Right forelimb (tissue), 1 donor: ENCODE measurements around the gene COMMD1.
A peak's percentile ranks its signal among the peaks of the same experiment; 100 is the strongest.
"Not testable (repeated sequence)": the region's sequence is repeated elsewhere in the genome, so short reads cannot be mapped to it uniquely, and the experiment has no call there.

Source experiments
- DNase-seq: peaks from one replicate; pipeline ENCODE4 v3.0.0-alpha.2; 2018

Gene COMMD1

DNA sequence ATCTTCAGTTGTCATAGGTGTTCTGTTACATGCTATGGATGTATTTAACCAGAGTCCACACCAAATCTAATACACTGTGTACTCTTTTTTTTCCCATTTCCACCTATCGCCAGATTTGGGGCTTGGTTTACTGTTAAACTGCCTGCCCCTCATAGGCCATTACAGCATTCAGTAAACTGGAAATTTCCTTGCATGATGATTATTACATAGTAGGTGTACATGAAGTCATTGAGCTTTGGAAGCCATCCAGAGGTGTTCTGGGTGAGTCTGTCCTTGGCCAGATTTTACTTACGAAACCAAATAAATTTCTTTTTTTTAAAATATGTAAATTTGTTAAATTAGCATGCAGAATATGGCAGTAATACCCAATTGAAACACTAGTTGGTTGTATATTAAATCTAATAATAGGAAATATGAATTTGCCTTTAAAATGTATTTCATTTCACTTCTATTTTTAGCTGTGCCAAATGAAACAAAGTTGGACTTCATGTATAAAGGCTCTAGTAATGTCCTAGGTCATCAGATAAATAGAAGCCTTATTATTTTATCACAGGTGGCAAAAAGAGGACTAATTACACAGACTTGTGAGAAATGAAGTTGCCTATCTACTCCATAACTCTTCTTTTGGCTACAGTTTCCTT, 60.7 kb downstream of the COMMD1 start:
- no peak for DNase-seq

GRCh38 chr2:61967262-61967661, 61.8 kb downstream of the COMMD1 start:
- no peak for DNase-seq

DNA sequence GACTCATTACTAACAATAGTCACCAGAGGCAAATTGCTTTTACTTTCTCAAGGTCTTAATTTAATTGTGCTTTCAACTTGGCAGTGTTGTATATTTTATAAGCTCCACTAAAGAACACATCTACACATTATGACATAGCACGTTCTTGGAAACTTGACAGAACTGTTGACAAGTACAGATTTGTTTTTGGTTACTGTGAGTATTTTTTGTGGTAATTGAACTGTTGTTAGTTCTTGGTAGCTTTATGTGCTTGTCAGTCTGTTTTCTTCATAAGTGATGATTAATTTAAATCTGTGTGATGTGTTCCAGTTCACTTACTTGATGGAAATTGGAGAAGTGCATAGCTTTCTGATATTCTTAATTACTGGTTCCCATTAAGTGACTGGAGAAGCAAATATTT, 63.9 kb downstream of the COMMD1 start:
- DNase-seq: no peak

- no peak for DNase-seq
Observed at GRCh38 chr2:61970807-61971556, 65.5 kb downstream of the COMMD1 start.

GRCh38 chr2:61978522-61978921, 73.0 kb downstream of the COMMD1 start:
- no peak for DNase-seq

GRCh38 chr2:61980758-61981157, 75.3 kb downstream of the COMMD1 start:
- DNase-seq: no peak

DNA sequence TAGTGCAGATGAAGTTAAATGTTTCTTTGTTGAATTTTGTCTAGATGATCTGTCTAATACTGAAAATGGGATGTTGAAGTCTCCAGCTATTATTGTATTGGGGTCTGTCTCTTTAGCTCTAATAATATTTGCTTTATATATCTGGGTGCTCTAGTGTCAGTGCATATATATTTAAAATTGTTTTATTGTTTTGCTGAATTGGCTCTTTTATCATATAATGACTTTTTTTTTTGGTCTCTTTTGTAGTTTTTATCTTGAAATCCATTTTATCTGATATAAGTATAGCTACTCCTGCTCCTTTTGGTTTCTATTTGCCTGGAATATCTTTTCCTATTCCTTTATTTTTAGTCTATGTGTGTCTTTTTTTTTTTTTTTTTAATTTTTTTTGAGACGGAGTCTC, 79.2 kb downstream of the COMMD1 start:
- DNase-seq: no peak

DNA sequence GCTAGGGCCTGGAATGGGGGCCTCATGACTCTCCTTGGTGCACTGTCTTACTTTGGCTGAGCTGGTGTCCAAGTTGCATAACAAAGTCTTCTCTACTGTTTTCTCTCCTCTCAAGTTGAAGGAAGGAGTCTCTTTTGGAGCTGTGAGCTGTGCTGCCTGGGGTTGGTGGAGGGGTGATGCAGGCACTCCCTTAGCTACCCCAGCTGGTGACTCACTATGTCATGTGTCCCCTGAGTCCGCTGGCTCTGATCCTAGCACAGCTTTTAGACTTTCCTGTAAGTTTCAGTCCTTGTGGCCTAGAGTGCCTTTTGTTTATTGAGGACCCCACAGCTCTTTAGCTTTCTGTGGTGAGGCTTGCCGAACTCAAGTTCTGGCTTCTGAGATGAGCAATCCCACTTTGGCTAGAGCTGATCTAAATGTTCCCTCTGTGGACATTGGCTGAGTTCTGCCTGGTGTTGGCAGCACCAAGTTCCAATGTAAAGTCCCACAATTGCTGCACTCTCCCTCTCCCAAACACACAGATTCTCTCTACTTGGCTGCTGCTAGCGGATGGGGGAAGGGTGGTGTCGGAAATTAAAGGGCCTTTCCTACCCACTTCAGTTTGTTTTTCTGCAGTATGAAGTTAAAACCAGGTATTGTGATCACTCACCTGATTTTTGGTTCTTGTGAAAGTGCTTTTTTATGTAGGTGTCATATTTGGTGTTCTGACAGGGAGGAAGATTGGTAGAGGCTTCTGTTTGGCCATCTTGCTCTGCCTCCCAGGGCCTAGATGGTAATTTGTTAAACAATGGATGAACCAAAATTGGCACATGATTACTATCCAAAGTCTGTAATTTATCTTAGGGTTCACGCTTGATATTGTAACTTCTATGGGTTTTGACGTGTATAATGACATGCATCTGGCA, 83.2 kb downstream of the COMMD1 start:
- no peak for DNase-seq

DNA sequence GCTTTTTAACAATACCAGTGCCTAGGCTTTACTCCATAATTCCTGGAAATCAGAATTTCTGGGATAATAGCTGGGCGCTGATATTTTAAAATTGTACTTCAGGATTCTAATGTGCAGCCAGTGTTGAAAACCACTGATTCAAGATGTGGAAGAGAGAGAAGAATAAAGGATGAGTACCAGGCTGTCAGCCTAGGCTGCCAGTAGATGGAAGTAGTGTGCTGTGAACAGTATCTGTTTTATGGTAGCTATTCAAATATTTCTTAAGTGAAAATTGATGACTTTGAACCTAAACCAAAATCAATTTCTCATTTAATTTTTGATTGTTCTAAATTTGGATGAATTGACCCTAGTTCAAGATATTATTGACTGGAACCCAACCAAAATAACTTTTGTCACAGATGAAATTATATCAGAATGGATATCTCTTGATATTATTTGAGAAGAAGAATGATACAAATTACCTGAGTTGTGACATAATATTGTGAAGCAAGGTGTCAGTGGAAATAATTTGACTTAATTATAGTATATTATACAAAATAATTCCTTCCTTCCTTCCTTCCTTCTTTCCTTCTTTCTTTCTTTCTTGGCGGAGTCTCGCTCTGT, 88.0 kb downstream of the COMMD1 start:
- DNase-seq: no peak

DNA sequence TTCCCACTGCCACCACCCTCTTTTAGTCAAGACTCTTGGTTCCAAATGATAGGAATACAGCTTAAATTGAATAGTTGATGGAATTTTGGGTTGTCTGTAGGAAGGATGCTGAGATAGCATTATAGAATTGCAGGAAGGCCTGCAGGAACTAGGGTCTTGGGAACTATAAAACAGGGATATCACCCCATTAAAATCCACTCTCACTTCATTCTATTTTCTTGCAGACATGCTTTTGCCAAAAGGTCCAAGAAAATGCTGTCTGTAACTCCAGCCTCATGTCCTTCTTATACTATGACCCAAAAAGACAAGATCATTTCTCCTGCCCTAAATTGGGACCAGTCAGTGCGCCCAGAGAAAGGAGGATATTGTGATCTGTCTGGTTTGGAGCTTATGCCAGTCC, 89.1 kb downstream of the COMMD1 start:
- no peak for DNase-seq

- DNase-seq: no peak
Observed at GRCh38 chr2:61995065-61995464, 89.6 kb downstream of the COMMD1 start.

- DNase-seq: no peak
Observed at GRCh38 chr2:61995515-61995914, 90.0 kb downstream of the COMMD1 start.

DNA sequence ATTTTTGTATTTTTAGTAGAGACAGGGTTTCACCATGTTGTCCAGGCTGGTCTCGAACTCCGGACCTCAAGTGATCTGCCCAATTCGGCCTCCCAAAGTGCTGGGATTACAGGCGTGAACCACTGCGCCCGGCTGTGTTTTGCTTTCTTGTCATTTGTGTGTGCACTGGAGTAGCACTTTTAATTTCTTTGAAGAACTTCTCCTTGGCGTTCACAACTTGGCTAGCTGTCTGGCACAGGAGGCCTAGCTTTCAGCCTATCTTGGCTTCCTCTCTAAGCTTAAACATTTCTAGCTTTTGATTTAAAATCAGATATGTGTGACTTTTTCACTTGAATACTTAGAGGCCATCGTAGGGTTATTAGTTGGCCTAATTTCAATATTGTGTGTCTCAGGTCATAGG, 93.0 kb downstream of the COMMD1 start:
- DNase-seq: no peak

DNA sequence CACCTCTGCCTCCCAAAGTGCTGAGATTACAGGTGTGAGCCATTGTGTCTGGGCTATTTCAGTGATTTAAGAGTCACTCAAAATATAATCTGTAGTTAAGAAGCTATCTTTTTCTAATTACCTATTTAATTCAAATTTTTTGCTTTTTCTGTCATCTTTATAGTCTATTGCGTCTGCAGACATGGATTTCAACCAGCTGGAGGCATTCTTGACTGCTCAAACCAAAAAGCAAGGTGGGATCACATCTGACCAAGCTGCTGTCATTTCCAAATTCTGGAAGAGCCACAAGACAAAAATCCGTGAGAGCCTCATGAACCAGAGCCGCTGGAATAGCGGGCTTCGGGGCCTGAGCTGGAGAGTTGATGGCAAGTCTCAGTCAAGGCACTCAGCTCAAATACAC, 95.1 kb downstream of the COMMD1 start:
- no peak for DNase-seq

GRCh38 chr2:62001431-62001830, 96.0 kb downstream of the COMMD1 start:
- no peak for DNase-seq

DNA sequence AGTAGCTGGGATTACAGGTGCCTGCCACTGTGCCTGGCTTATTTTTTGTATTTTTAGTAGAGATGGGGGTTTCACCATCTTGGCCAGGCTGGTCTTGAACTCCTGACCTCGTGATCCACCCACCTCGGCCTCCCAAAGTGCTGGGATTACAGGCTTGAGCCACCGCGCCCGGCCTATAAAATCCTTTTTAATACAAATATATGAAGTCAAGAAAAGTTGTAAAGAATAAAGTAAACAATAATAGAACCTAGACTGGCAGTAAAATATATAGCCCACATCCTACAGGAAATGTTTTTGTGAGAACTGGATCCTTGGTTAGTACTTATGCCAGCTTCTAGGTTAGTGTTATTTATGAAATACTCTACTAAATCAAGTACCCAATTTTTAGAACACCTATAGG, 99.0 kb downstream of the COMMD1 start:
- not testable (repeated sequence) for DNase-seq

DNA sequence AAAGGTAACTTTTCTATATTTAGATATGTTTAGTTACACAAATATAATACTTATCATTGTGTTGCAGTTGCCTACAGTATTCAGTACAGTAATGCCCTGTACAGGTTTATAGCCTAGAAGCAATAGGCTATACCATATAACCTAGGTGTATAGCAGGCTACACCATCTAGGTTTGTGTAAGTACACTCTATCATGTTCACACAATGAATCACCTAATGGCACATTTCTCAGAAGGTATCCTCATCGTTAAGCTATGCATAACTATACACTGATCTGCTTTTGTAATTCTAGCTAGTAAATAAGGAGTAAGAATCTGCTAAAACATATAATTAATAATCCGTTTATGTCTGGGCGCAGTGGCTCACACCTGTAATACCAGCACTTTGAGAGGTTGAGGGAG, 102.1 kb downstream of the COMMD1 start:
- DNase-seq: no peak

GRCh38 chr2:62010632-62011256, 105.3 kb downstream of the COMMD1 start:
- DNase-seq: no peak

- no peak for DNase-seq
Observed at GRCh38 chr2:62013641-62014040, 108.2 kb downstream of the COMMD1 start.

DNA sequence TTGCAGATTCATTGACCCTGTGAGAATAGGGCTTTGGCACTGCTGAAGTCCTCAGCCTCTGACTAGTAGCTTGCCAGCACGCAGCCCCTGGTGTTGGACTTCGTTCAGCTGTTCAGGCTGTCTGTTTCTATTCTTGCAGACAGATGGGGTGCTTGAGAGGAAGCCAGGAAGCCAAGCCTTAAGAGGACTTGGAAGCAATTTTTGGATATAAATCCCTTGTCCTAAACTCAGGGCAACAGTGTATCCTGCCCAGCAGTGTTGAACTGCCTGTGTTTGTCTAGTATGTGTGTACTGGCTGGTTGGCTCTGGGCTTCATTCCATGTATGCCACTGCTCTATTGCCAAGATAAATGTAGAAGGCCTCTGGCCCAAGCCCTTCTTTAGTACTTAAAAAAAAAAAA, 108.6 kb downstream of the COMMD1 start:
- peak; percentile 73 for DNase-seq

DNA sequence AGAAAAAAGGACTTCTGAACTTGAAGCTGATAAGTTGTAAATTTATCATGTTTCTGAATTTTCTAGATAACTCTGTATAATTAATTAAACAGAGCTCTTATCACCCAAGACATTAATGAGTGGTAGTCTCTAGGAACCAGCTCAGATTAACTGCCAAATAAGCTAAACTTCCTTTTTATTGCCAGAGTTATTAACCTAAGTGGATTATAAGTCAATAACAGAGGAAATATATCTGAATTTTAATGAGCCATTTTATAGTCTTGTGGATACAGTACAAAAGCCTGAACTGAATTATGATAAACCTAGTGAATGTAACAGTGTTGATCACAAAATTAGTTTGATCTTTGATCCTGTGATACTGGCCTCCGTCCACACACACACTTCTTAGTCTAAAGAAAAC, 111.5 kb downstream of the COMMD1 start:
- no peak for DNase-seq

- no peak for DNase-seq
Observed at GRCh38 chr2:62029910-62030309, 124.4 kb downstream of the COMMD1 start.

GRCh38 chr2:62030902-62031301, 125.4 kb downstream of the COMMD1 start:
- DNase-seq: no peak
